Activated CD4-positive, alpha-beta T cell treated with anti-CD3 and anti-CD28 coated beads for 24 hours (primary cell): ENCODE measurements around the gene ECT2.
"Not testable (repeated sequence)": the region's sequence is repeated elsewhere in the genome, so short reads cannot be mapped to it uniquely, and the experiment has no call there.

Experiments
- DNase-seq, 2 donors: peaks; one replicate each; pipeline ENCODE4 v3.0.0-alpha.2; 2020; ENCODE audit warnings: low read depth in 2 of 2

ECT2 gene

GRCh38 chr3:172750368-172751174 lies at the start of gene ECT2:
TSS of gene ECT2 (plus strand) at chr3:172750726. CDS start at chr3:172754531, 3,805 bp downstream.
- DNase-seq, result peak; percentile 93 to 96

GRCh38 chr3:172700936-172701455 lies 49.5 kb upstream of the ECT2 start:
- no peak for DNase-seq

- no peak for DNase-seq
Observed at GRCh38 chr3:172701751-172702150, 48.8 kb upstream of the ECT2 start.

GRCh38 chr3:172702256-172702655 lies 48.3 kb upstream of the ECT2 start:
- DNase-seq, result no peak

- not testable (repeated sequence) for DNase-seq
Observed at GRCh38 chr3:172702731-172703130, 47.8 kb upstream of the ECT2 start.

GRCh38 chr3:172704001-172704400 lies 46.5 kb upstream of the ECT2 start:
- no peak for DNase-seq

GRCh38 chr3:172705170-172705569 lies 45.4 kb upstream of the ECT2 start:
- DNase-seq, result no peak

GRCh38 chr3:172707030-172707429 lies 43.5 kb upstream of the ECT2 start:
- DNase-seq, result no peak

GRCh38 chr3:172707967-172708366 lies 42.6 kb upstream of the ECT2 start:
- DNase-seq, result no peak

GRCh38 chr3:172708921-172709773 lies 41.4 kb upstream of the ECT2 start:
- DNase-seq, result no peak

- no peak for DNase-seq
Observed at GRCh38 chr3:172709774-172710663, 40.5 kb upstream of the ECT2 start.

GRCh38 chr3:172710664-172711453 lies 39.7 kb upstream of the ECT2 start, which contains the start of gene NCEH1:
TSS of gene NCEH1 (minus strand) at chr3:172711067. CDS start at chr3:172710984, 83 bp downstream.
- peak; percentile 52 to 64 for DNase-seq

GRCh38 chr3:172711454-172711795 lies 39.1 kb upstream of the ECT2 start:
- no peak for DNase-seq

- DNase-seq, result no peak
Observed at GRCh38 chr3:172713316-172713715, 37.2 kb upstream of the ECT2 start.

- DNase-seq, result no peak
Observed at GRCh38 chr3:172716476-172716875, 34.0 kb upstream of the ECT2 start.

- DNase-seq, result no peak
Observed at GRCh38 chr3:172717493-172718088, 32.9 kb upstream of the ECT2 start.

- not testable (repeated sequence) for DNase-seq
Observed at GRCh38 chr3:172722536-172723040, 27.9 kb upstream of the ECT2 start.

GRCh38 chr3:172726380-172726779 lies 24.1 kb upstream of the ECT2 start:
- DNase-seq, result no peak

- DNase-seq, result no peak
Observed at GRCh38 chr3:172735014-172735413, 15.5 kb upstream of the ECT2 start.

GRCh38 chr3:172739462-172739861 lies 11.1 kb upstream of the ECT2 start:
- DNase-seq, result no peak
